ENCODE data around the gene FHAD1. TPM values are rescaled to one million over a fixed set of nuclear protein-coding genes. Genes with fewer than 3 reads are reported as not detected.
A peak's percentile ranks its signal among the peaks of the same experiment; 100 is the strongest.

Gene FHAD1
- total RNA-seq, 4 donors from 2014 or later = 0.95 to 1.7 TPM; not detected in 2

GRCh38 chr1:15220024-15220392, 27.0 kb upstream of the FHAD1 start:
- H3K4me3 ChIP-seq = no peak overlapping the region
- TF ChIP-seq CTCF (IDR thresholded peaks at IDR 0.05) = no peak
- TF ChIP-seq POLR2A (IDR thresholded peaks at IDR 0.05) = no peak
- peaks cover 0 to 4% (median 0%) of the 10 kb centered on the region in 4 donors for H3K9me3 ChIP-seq
- H3K4me1 ChIP-seq = peaks cover 0 to 9% (median 0%) of the 10 kb centered on the region in 4 donors
- H3K27me3 ChIP-seq = no peaks in the 10 kb centered on the region
- H3K27ac ChIP-seq = no peak overlapping the region
- H3K36me3 ChIP-seq = peaks cover 0 to 7% (median 0%) of the 10 kb centered on the region in 3 donors
- DNase-seq = no peak

- peaks cover 0 to 4% (median 0%) of the 10 kb centered on the region in 4 donors for H3K9me3 ChIP-seq
- no peaks in the 10 kb centered on the region for H3K27me3 ChIP-seq
- TF ChIP-seq POLR2A (IDR thresholded peaks at IDR 0.05) (no peak), CTCF (IDR thresholded peaks at IDR 0.05) (peak in 3 of 6 experiments; percentile 53 to 60 (median 56))
- H3K36me3 ChIP-seq = peaks cover 0 to 7% (median 0%) of the 10 kb centered on the region in 3 donors
- H3K4me3 ChIP-seq = no peak overlapping the region
- DNase-seq = peak in 2 of 3 donors; percentile 87 to 89
- H3K4me1 ChIP-seq = peaks cover 0 to 4% (median 0%) of the 10 kb centered on the region in 4 donors
- H3K27ac ChIP-seq = peak overlapping the region in 2 of 4 donors; percentile 32 to 49
These were observed 26.1 kb upstream of the FHAD1 start for GRCh38 chr1:15220825-15221431.

- no peak for DNase-seq
- Histone ChIP-seq H3K4me1 (peaks cover 0 to 4% (median 0%) of the 10 kb centered on the region in 4 donors), H3K27ac (no peak overlapping the region), H3K27me3 (no peaks in the 10 kb centered on the region), H3K9me3 (peaks cover 0 to 4% (median 0%) of the 10 kb centered on the region in 4 donors), H3K36me3 (peaks cover 0 to 7% (median 0%) of the 10 kb centered on the region in 3 donors), H3K4me3 (no peak overlapping the region)
- TF ChIP-seq POLR2A (IDR thresholded peaks at IDR 0.05) (no peak), CTCF (IDR thresholded peaks at IDR 0.05) (no peak)
These were observed 24.2 kb upstream of the FHAD1 start for GRCh38 chr1:15222653-15223303.

- DNase-seq = no peak
- H3K36me3 ChIP-seq = peaks cover 0 to 6% (median 0%) of the 10 kb centered on the region in 3 donors
- TF ChIP-seq CTCF (IDR thresholded peaks at IDR 0.05) (no peak), POLR2A (IDR thresholded peaks at IDR 0.05) (no peak)
- peaks cover 0 to 4% (median 0%) of the 10 kb centered on the region in 4 donors for H3K4me1 ChIP-seq
- H3K27me3 ChIP-seq = no peaks in the 10 kb centered on the region
- H3K4me3 ChIP-seq = no peak overlapping the region
- H3K27ac ChIP-seq = no peak overlapping the region
- H3K9me3 ChIP-seq = no peaks in the 10 kb centered on the region
These were observed 22.7 kb upstream of the FHAD1 start for GRCh38 chr1:15224259-15224869.

- Histone ChIP-seq H3K27me3 (no peaks in the 10 kb centered on the region), H3K4me1 (peaks cover 0 to 4% (median 0%) of the 10 kb centered on the region in 4 donors), H3K4me3 (no peak overlapping the region), H3K9me3 (no peaks in the 10 kb centered on the region), H3K27ac (no peak overlapping the region), H3K36me3 (peaks cover 0 to under 1% (median 0%) of the 10 kb centered on the region in 3 donors)
- TF ChIP-seq CTCF (IDR thresholded peaks at IDR 0.05) (no peak), POLR2A (IDR thresholded peaks at IDR 0.05) (no peak)
- no peak for DNase-seq
These were observed 22.0 kb upstream of the FHAD1 start for GRCh38 chr1:15224974-15225373.

All from Peyer's patch (tissue), 4 donors.